ENCODE data around the gene ATP6V1A. TPM values are rescaled to one million over a fixed set of nuclear protein-coding genes. Genes with fewer than 3 reads are reported as not detected.

ATP6V1A gene
- total and polyA plus RNA-seq, 2 of the 13 experiments (the other 11 are each of a cell fraction or from before 2014, with no cell fraction given): 23.4 to 95.1 TPM

DNA sequence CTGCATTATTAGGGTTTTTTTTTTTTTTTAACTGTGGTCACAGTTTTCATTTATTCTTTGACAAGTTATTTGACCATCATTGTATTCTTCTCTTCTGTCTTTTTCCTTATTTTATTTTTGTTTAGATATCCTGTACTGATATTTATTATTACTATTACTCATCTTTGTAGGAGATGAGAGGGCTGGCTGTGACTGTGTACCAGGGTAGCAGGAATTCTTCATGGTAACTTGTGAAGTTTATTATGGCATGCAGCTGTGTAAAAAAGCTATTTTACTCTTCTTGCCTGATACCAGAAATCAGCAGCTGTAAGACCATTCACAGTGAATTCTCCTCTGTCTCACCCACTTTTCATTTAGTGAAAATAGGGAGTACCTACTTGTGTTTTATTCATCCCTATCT is 44.5 kb downstream of the ATP6V1A start (continued):
- TF ChIP-seq, protein P1, sequence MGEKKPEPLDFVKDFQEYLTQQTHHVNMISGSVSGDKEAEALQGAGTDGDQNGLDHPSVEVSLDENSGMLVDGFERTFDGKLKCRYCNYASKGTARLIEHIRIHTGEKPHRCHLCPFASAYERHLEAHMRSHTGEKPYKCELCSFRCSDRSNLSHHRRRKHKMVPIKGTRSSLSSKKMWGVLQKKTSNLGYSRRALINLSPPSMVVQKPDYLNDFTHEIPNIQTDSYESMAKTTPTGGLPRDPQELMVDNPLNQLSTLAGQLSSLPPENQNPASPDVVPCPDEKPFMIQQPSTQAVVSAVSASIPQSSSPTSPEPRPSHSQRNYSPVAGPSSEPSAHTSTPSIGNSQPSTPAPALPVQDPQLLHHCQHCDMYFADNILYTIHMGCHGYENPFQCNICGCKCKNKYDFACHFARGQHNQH (CRISPR knock-in tag; IDR thresholded peaks at IDR 0.05): no peak
- TF ChIP-seq ZSCAN31 (CRISPR knock-in tag; IDR thresholded peaks at IDR 0.05; ENCODE audit: low read depth) (no peak), ZBTB21 (CRISPR knock-in tag; IDR thresholded peaks at IDR 0.05) (no peak), TAF1 (CRISPR knock-in tag; IDR thresholded peaks at IDR 0.05) (no peak), KLF11 (CRISPR knock-in tag; IDR thresholded peaks at IDR 0.05) (no peak), DR1 (CRISPR knock-in tag; IDR thresholded peaks at IDR 0.05) (no peak)
- TF ChIP-seq, protein P2, sequence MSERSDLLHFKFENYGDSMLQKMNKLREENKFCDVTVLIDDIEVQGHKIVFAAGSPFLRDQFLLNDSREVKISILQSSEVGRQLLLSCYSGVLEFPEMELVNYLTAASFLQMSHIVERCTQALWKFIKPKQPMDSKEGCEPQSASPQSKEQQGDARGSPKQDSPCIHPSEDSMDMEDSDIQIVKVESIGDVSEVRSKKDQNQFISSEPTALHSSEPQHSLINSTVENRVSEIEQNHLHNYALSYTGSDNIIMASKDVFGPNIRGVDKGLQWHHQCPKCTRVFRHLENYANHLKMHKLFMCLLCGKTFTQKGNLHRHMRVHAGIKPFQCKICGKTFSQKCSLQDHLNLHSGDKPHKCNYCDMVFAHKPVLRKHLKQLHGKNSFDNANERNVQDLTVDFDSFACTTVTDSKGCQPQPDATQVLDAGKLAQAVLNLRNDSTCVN (CRISPR knock-in tag; IDR thresholded peaks at IDR 0.05; ENCODE audit: borderline replicate concordance): no peak
- TF ChIP-seq, protein P3, sequence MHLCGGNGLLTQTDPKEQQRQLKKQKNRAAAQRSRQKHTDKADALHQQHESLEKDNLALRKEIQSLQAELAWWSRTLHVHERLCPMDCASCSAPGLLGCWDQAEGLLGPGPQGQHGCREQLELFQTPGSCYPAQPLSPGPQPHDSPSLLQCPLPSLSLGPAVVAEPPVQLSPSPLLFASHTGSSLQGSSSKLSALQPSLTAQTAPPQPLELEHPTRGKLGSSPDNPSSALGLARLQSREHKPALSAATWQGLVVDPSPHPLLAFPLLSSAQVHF (CRISPR knock-in tag; IDR thresholded peaks at IDR 0.05): no peak

DNA sequence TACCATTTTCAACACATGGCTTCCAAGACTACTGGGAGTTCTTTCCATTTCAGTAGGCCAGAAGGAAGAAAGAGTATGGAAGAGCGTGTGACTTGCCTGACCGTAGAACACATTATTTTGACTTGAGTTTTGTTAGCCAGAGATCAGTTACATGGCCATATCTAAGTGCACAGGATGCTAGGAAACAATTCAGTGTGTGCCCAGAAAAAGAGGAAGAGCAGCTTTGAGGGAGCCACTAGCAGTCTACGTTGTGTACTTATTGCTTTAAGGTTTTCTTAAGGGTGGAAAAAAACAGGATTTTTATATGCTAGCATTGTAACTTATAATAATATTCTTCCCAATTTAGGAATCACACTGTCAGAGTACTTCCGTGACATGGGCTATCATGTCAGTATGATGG is 47.7 kb downstream of the ATP6V1A start:
- intact Hi-C loops (cut with micrococcal nuclease; ENCODE audit: unreplicated experiment): loop anchor here (5.0 kb wide), 1 partner anchor 47 kb away; the partner anchor contains the start of genes ATP6V1A and NAA50
- ChIA-PET POLR2A (no interaction called here), CTCF (ENCODE audit: low intra/inter-chr PET ratio, low total read pairs) (no interaction called here)
- no TSS peak for BruUV-seq (replicated peaks)
- H3K4me1 ChIP-seq (ENCODE audit: insufficient read depth, low read length): no peaks in the 10 kb centered on the region
- 96% methylated on average over 4 of the region's 4 CpGs for WGBS (ENCODE audit: low lambda C conversion rate)
- H2AFZ ChIP-seq (ENCODE audit: low read length): no peak overlapping the region
- no peak overlapping the region for H3K4me3 ChIP-seq (replicated peaks in 1 of 3; ENCODE audit: insufficient read depth in 1 of 3, low read depth in 2 of 3, low read length in 3 of 3)
- H3K36me3 ChIP-seq (replicated peaks in 1 of 2; ENCODE audit: control insufficient read depth in 1 of 2, insufficient read depth in 2 of 2, low read length in 2 of 2): peaks cover 4 to 29% of the 10 kb centered on the region in 2 experiments; a peak in 3 of 5 replicates
- no peaks in the 10 kb centered on the region for H3K79me2 ChIP-seq (ENCODE audit: insufficient read depth, low read length)
- H3K9me3 ChIP-seq (ENCODE audit: low read length): no peaks in the 10 kb centered on the region
- H3K9ac ChIP-seq (ENCODE audit: insufficient read depth, low read depth, low read length): no peak overlapping the region
- FAIRE-seq (no peak), ATAC-seq (no peak), DNase-seq (ENCODE audit: low spot score) (no peak)
- in situ Hi-C loops (cut with HindIII; ENCODE audit: extremely low pct_ligation_motif_present, low pct_unique_long_range_greater_than_20kb): no loop called here
- H3K27me3 ChIP-seq (ENCODE audit: control insufficient read depth in 1 of 2, insufficient read depth in 2 of 2, low read length in 2 of 2): no peaks in the 10 kb centered on the region
- no peak overlapping the region for H3K4me2 ChIP-seq (ENCODE audit: low read depth, low read length)
- no peaks in the 10 kb centered on the region for H4K20me1 ChIP-seq (ENCODE audit: insufficient read depth, low read length)
- H3K27ac ChIP-seq (ENCODE audit: extremely low read length, insufficient read depth, low read length): no peak overlapping the region
- TF ChIP-seq CENPX (CRISPR knock-in tag; IDR thresholded peaks at IDR 0.05): no peak
- TF ChIP-seq ZNF510 (CRISPR knock-in tag; IDR thresholded peaks at IDR 0.05; ENCODE audit: low read depth): no peak
- TF ChIP-seq, protein P4, sequence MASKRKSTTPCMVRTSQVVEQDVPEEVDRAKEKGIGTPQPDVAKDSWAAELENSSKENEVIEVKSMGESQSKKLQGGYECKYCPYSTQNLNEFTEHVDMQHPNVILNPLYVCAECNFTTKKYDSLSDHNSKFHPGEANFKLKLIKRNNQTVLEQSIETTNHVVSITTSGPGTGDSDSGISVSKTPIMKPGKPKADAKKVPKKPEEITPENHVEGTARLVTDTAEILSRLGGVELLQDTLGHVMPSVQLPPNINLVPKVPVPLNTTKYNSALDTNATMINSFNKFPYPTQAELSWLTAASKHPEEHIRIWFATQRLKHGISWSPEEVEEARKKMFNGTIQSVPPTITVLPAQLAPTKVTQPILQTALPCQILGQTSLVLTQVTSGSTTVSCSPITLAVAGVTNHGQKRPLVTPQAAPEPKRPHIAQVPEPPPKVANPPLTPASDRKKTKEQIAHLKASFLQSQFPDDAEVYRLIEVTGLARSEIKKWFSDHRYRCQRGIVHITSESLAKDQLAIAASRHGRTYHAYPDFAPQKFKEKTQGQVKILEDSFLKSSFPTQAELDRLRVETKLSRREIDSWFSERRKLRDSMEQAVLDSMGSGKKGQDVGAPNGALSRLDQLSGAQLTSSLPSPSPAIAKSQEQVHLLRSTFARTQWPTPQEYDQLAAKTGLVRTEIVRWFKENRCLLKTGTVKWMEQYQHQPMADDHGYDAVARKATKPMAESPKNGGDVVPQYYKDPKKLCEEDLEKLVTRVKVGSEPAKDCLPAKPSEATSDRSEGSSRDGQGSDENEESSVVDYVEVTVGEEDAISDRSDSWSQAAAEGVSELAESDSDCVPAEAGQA (IDR thresholded peaks at IDR 0.05; ENCODE audit: low read depth): no peak
- TF ChIP-seq, protein P4 (CRISPR knock-in tag; IDR thresholded peaks at IDR 0.05; ENCODE audit: borderline replicate concordance): no peak
- no peak for TF ChIP-seq RXRA (CRISPR knock-in tag; IDR thresholded peaks at IDR 0.05)
- no peak for TF ChIP-seq NFIC (IDR thresholded peaks at IDR 0.05; ENCODE audit: low read length)
- no peak for TF ChIP-seq SMC3 (IDR thresholded peaks at IDR 0.05; ENCODE audit: low read length)
- no peak for TF ChIP-seq ZNF501 (CRISPR knock-in tag; IDR thresholded peaks at IDR 0.05)
- no peak for TF ChIP-seq NFKBIZ (CRISPR knock-in tag; IDR thresholded peaks at IDR 0.05)
